Heart right ventricle (tissue), 16 donors: Measurements from ENCODE around the gene MIX23. TPM values are rescaled to one million over a fixed set of nuclear protein-coding genes. Genes with fewer than 3 reads are reported as not detected.
A peak's percentile ranks its signal among the peaks of the same experiment; 100 is the strongest.

Source experiments
- ATAC-seq, 8 donors: fragments of 200-7000 bp; cut with Tn5 transposase; one replicate each; pipeline ENCODE4 v1.9.1; 2020; ENCODE audit warnings: mild to moderate bottlenecking in 8 of 8, moderate library complexity in 8 of 8, moderate number of reproducible peaks in 1 of 8
- DNase-seq, 2 donors: peaks; one replicate each; pipeline ENCODE4 v3.0.0-alpha.2; 2020
- H3K27ac ChIP-seq, 10 donors: fragments of 200-600 bp; sonication (generic) in 2 of 10; one replicate each; pipeline versions ENCODE4 v1.5.0 to v1.8.0; 2020 to 2022; ENCODE audit warnings: mild to moderate bottlenecking in 3 of 10
- H3K27me3 ChIP-seq, 7 donors: fragments of 200-600 bp; one replicate each; pipeline ENCODE4 v1.8.0; 2021 to 2022; ENCODE audit warnings: mild to moderate bottlenecking in 2 of 7
- H3K36me3 ChIP-seq, 9 donors: fragments of 200-600 bp; sonication (generic) in 1 of 9; one replicate each; pipeline versions ENCODE4 v1.5.0 to v1.8.0; 2020 to 2022; ENCODE audit warnings: mild to moderate bottlenecking in 2 of 9
- H3K4me1 ChIP-seq, 9 donors: fragments of 200-600 bp; sonication (generic) in 1 of 9; one replicate each; pipeline versions ENCODE4 v1.5.0 to v1.8.0; 2020 to 2022; ENCODE audit warnings: mild to moderate bottlenecking in 4 of 9
- H3K4me3 ChIP-seq, 10 donors: fragments of 200-600 bp; sonication (generic) in 2 of 10; one replicate each; pipeline versions ENCODE4 v1.5.0 to v1.8.0; 2020 to 2022; ENCODE audit warnings: mild to moderate bottlenecking in 7 of 10, moderate library complexity in 2 of 10
- H3K9me3 ChIP-seq, 11 donors: fragments of 200-600 bp in 10 of 11; sonication (generic) in 2 of 11; one replicate each; pipeline versions ENCODE4 v1.5.0 to v1.8.0; 2013 to 2022; ENCODE audit warnings: mild to moderate bottlenecking in 2 of 11, control low read depth in 1 of 11, moderate library complexity in 1 of 11
- CTCF ChIP-seq, 9 donors: fragments of 200-600 bp; sonication (generic) in 2 of 9; IDR thresholded peaks; one replicate each; pipeline versions ENCODE4 v1.5.0 to v1.8.0; 2021 to 2022; ENCODE audit warnings: antibody characterized with exemption in 9 of 9, mild to moderate bottlenecking in 5 of 9, moderate library complexity in 1 of 9
- WGBS, 2 donors: extraction: QIAGEN DNeasy Blood & Tissue Kit; methylation state at CpG; one replicate each; pipeline ENCODE4 v1.1.7; 2013; ENCODE audit warnings: inconsistent platforms in 1 of 2; 5-methylcytosine and 5-hydroxymethylcytosine counted together
- intact Hi-C, 10 donors: fragments of 100-400 bp; cut with DNase I; formaldehyde crosslinking; loops; one replicate each; pipeline versions ENCODE4 v1.11.1 to v1.14.2; 2022
- polyA plus RNA-seq, 2 donors: library from polyadenylated mRNA; stranded (reverse); fragments of 200-250 nt; gene quantifications; one replicate each; pipeline ENCODE4 v1.2.3, GENCODE V29; 2013
- total RNA-seq, 10 donors: library from RNA; stranded (reverse); fragmentation: NEBNext Ultra II Directional in 3 of 10; extraction: Animal tissue kit (Norgen Biotek cat#: 25700) in 3 of 10; gene quantifications; one replicate each; pipeline versions ENCODE4 v1.2.1 to v1.2.4, GENCODE V29; 2021 to 2023
- donor health status: Arrhythmogenic right ventricular cardiomyopathy.
- donor health status: ischemic (EF 13 %, LVEDD 7.1; RV severe dilation, severe dysfunction).
- donor health status: healthy with polysubstance abuse.
- donor health status: DM: no; HTN: yes; CAD: no.
- donor health status: DM: no; HTN: no; CAD: no.
- donor health status: ischemic (EF 25% LVEDD 6.9; RV normal size, moderate dysfunction).
- donor health status: ischemic (EF 25% LVEDD 5.7; RV mildly dilated, moderate dysfunction).
- donor health status: healthy.
- donor health status: DM: yes; HTN: yes; CAD: no.
- donor health status: Ischemic cardiomyopathy.
- donor health status: ischemic (EF 35%, LVEDD 5.7; RV mildly dilated, moderate dysfunction).
- donor health status: nonischemic (EF 11% LVEDD 7.7; RV severe dilation, severe dysfunction).
- donor health status: DM: yes; HTN: yes; CAD: no.
- donor health status: PGD.
- donor health status: ischemic (EF 29% LVEDD 5.4; RV normal size, mild dysfunction).
- donor health status: nonischemic (EF 23%, LVEDD 6.1; RV moderate dilation, normal function).

MIX23 gene
- total and polyA plus RNA-seq, 12 donors = 23.8 to 58.4 (median 30.1) TPM

GRCh38 chr3:122357828-122358702, 25.0 kb downstream of the MIX23 start:
- no peak overlapping the region for H3K4me3 ChIP-seq
- H3K27ac ChIP-seq = no peak overlapping the region
- intact Hi-C loops = loop anchor here in 1 of 10 donors (10.0 kb wide), 1 partner anchor 813 kb away; the partner anchor contains the start of gene POLQ
- H3K36me3 ChIP-seq = peaks cover 0 to 59% (median 20%) of the 10 kb centered on the region in 9 donors
- 51 to 65% methylated on average over 2 of the region's 2 CpGs for WGBS, 2 donors
- no peaks in the 10 kb centered on the region for H3K27me3 ChIP-seq
- no peak for TF ChIP-seq CTCF (IDR thresholded peaks at IDR 0.05)
- ATAC-seq (no peak), DNase-seq (no peak)
- no peaks in the 10 kb centered on the region for H3K9me3 ChIP-seq
- H3K4me1 ChIP-seq = no peaks in the 10 kb centered on the region

- H3K36me3 ChIP-seq = peaks cover 0 to 43% (median 6%) of the 10 kb centered on the region in 9 donors
- no peaks in the 10 kb centered on the region for H3K27me3 ChIP-seq
- intact Hi-C loops = loop anchor here in 1 of 10 donors (10.0 kb wide), 1 partner anchor 812 kb away; the partner anchor contains the start of gene POLQ
- ATAC-seq (peak in 3 of 8 donors; percentile 25 to 46 (median 42)), DNase-seq (peak in 1 of 2 donors; percentile 13)
- H3K4me3 ChIP-seq = no peak overlapping the region
- H3K27ac ChIP-seq = no peak overlapping the region
- H3K9me3 ChIP-seq = no peaks in the 10 kb centered on the region
- WGBS, 2 donors = 73 to 79% methylated on average over 4 of the region's 4 CpGs
- peak in 6 of 9 donors; percentile 30 to 42 (median 38) for TF ChIP-seq CTCF (IDR thresholded peaks at IDR 0.05)
- no peaks in the 10 kb centered on the region for H3K4me1 ChIP-seq
Measured at GRCh38 chr3:122356402-122356801, 26.6 kb downstream of the MIX23 start.

GRCh38 chr3:122355612-122356011, 27.4 kb downstream of the MIX23 start:
- peaks cover 0 to 35% (median 2%) of the 10 kb centered on the region in 9 donors for H3K36me3 ChIP-seq
- intact Hi-C loops = loop anchor here in 1 of 10 donors (10.0 kb wide), 1 partner anchor 811 kb away; the partner anchor contains the start of gene POLQ
- no peak overlapping the region for H3K4me3 ChIP-seq
- ATAC-seq (no peak), DNase-seq (no peak)
- no peaks in the 10 kb centered on the region for H3K27me3 ChIP-seq
- 66 to 71% methylated on average over 4 of the region's 4 CpGs for WGBS, 2 donors
- no peaks in the 10 kb centered on the region for H3K4me1 ChIP-seq
- no peaks in the 10 kb centered on the region for H3K9me3 ChIP-seq
- no peak overlapping the region for H3K27ac ChIP-seq
- TF ChIP-seq CTCF (IDR thresholded peaks at IDR 0.05) = no peak

- H3K27me3 ChIP-seq = no peaks in the 10 kb centered on the region
- no peaks in the 10 kb centered on the region for H3K9me3 ChIP-seq
- no peak for DNase-seq
- WGBS, 2 donors = 97 to 100% methylated on average over 1 of the region's 1 CpG
- no peak for TF ChIP-seq CTCF (IDR thresholded peaks at IDR 0.05)
- H3K36me3 ChIP-seq = peaks cover 0 to 21% (median 0%) of the 10 kb centered on the region in 9 donors
- no peaks in the 10 kb centered on the region for H3K4me1 ChIP-seq
- no peak overlapping the region for H3K27ac ChIP-seq
- ATAC-seq = no peak
- H3K4me3 ChIP-seq = no peak overlapping the region
- intact Hi-C loops = loop anchor here in 1 of 10 donors (10.0 kb wide), 1 partner anchor 809 kb away; the partner anchor contains the start of gene POLQ
Measured at GRCh38 chr3:122353893-122354401, 29.1 kb downstream of the MIX23 start.
